Fibroblast of skin of left biceps (primary cell): ENCODE data around the gene AXIN1.
"Not testable (repeated sequence)": the region's sequence is repeated elsewhere in the genome, so short reads cannot be mapped to it uniquely, and the experiment has no call there.

Experiments used
- DNase-seq, 2 experiments: peaks; one replicate each; pipeline ENCODE4 v3.0.0-alpha.2; 2013; ENCODE audit warnings: low read depth in 2 of 2

AXIN1 gene, protein sequence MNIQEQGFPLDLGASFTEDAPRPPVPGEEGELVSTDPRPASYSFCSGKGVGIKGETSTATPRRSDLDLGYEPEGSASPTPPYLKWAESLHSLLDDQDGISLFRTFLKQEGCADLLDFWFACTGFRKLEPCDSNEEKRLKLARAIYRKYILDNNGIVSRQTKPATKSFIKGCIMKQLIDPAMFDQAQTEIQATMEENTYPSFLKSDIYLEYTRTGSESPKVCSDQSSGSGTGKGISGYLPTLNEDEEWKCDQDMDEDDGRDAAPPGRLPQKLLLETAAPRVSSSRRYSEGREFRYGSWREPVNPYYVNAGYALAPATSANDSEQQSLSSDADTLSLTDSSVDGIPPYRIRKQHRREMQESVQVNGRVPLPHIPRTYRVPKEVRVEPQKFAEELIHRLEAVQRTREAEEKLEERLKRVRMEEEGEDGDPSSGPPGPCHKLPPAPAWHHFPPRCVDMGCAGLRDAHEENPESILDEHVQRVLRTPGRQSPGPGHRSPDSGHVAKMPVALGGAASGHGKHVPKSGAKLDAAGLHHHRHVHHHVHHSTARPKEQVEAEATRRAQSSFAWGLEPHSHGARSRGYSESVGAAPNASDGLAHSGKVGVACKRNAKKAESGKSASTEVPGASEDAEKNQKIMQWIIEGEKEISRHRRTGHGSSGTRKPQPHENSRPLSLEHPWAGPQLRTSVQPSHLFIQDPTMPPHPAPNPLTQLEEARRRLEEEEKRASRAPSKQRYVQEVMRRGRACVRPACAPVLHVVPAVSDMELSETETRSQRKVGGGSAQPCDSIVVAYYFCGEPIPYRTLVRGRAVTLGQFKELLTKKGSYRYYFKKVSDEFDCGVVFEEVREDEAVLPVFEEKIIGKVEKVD

DNA sequence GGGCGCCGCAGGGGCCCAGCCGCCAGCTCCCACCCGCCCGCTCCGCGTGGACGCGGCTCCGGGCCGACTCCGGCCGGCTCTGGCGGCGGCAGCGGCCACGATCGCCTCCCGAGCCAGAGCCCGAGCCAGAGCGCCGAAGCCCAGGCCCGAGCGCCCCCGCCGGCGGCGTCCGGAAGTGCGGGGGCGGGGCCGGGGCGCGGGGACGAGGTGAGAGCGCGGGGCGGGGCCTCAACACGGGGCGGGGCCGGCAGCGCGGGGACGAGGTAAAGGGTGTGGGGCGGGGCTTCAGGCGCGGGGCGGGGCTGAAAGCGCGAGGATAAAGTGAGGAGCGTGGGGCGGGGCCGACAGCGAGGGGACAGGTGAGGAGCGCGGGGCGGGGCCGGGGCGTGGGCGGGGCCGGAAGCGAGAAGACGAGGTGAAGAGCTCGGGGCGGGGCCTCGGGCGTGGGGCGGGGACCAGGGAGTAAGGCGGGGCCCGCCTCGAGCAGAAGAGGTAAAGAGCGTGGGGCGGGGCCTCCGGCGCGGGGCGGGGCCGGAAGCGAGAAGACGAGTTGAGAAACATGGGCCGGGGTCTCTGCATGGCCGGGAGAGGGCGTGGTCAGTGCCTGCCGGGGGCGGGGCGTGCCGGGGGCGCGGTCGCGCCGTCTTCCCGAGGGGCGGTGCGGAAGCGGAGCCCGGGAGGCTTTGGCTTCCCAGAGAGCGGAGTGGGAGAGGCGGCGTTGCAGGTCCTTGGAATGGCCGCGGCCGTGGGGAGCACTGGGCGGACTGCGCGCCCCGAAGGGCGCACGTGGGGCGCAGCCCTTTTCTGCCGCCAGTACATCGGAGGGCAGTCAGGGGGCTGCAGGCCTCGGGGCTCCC lies at the start of gene AXIN1:
TSS of gene AXIN1 (minus strand) at position 177 of the 857 bp plus-strand sequence. CDS start 5,698 bp downstream, outside the sequence.
- DNase-seq = peak; percentile 78 to 80

GRCh38 chr16:401468-402348 lies 49.2 kb upstream of the AXIN1 start, which contains the start of gene DECR2:
TSS of gene DECR2 (plus strand) at chr16:401885. CDS start at chr16:401964, 79 bp downstream.
- peak; percentile 68 to 74 for DNase-seq

DNA sequence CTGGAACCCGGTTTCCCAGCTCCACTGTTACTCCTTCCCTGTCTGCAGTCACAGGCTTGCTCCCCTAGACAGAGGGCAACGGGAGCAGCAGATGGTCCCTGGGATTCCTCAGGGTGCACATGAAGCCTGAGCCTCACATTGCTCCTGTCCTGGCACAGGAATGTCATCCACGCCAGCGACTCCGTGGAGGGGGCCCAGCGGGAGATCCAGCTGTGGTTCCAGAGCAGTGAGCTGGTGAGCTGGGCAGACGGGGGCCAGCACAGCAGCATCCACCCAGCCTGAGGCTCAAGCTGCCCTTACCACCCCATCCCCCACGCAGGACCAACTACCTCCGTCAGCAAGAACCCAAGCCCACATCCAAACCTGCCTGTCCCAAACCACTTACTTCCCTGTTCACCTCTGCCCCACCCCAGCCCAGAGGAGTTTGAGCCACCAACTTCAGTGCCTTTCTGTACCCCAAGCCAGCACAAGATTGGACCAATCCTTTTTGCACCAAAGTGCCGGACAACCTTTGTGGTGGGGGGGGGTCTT lies 47.6 kb upstream of the AXIN1 start:
- DNase-seq = no peak

DNA sequence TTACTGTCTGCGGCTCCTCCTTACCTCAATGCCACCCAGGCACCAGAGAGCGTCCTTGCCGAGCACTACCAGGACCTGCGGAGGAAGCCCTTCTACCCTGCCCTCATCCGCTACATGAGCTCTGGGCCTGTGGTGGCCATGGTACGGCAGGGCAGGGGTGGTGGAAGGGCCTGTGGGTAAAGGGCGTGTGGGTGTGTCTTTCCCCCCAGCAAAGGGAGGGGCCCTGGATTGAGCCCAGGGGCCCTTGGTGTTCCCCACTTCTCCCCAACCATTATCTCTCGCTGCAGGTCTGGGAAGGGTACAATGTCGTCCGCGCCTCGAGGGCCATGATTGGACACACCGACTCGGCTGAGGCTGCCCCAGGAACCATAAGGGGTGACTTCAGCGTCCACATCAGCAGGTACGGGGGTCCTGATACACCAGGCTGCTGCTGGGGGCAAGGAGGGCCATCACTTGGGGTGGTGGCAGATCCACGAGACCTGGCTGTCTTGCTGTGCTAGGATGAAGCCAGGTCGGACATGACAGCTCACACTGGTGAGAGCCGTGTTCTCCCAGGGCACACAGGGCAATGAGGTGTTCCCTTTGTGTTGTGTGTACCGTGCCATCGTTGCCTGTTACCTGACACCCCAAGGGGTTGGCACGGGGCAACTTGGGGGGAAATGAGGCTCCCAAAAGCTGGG lies 47.0 kb upstream of the AXIN1 start:
- DNase-seq = no peak

- no peak for DNase-seq
Measured at GRCh38 chr16:398561-399339, 46.2 kb upstream of the AXIN1 start.

DNA sequence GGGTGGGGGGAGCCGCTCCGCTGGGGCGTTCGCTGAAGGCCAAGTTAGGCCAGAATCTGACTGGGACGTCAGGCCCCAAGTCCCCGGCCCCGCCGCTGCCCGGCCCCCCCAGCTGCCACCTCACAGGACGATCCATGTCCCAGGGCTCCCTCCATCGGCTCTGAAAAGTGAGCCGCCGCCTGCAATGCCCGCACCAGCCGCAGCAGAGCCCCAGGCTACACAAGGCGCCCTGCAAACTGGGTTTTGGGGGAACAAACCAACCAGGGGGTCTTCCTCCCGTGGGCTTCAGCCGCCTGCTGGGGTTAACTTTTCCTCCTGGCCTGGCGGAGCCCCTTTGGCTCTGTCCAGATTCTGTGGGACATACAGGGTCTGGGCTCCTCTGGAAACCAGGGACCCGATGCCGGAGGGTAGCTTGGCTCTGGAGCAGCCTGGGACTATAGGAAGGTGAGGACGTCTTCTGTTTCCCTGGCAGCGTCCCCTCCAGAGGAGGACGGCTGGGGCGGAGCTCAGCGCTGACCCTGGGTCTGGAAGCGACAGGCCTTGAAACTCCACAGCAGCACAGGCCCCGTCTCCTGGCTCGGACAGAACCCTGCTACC lies 45.3 kb upstream of the AXIN1 start:
- no peak for DNase-seq

- no peak for DNase-seq
Measured at GRCh38 chr16:397135-397661, 44.7 kb upstream of the AXIN1 start, which contains the start of gene NME4. TSS of gene NME4 (plus strand) at chr16:397199. CDS start at chr16:397223, 24 bp downstream.

DNA sequence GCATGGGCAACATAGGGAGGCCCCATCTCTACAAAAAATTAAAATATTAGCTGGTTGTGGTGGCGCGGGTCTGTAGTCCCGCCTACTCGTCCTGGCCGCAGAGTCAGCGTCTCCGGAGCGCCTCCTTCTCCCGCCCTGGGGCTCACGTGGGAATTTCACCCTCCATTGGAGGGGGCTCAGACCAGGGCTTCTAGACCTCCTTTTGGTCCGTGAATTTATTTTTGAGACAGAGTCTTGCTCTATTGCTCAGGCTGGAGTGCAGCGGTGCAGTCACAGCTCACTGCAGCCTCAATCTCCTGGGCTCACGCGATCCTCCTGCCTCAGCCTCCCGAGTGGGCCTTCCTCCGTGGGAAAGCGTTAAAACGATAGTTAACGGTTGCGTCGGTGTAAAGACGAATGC lies 44.1 kb upstream of the AXIN1 start:
- DNase-seq = no peak

- DNase-seq = no peak
Measured at GRCh38 chr16:396199-396598, 43.7 kb upstream of the AXIN1 start.

DNA sequence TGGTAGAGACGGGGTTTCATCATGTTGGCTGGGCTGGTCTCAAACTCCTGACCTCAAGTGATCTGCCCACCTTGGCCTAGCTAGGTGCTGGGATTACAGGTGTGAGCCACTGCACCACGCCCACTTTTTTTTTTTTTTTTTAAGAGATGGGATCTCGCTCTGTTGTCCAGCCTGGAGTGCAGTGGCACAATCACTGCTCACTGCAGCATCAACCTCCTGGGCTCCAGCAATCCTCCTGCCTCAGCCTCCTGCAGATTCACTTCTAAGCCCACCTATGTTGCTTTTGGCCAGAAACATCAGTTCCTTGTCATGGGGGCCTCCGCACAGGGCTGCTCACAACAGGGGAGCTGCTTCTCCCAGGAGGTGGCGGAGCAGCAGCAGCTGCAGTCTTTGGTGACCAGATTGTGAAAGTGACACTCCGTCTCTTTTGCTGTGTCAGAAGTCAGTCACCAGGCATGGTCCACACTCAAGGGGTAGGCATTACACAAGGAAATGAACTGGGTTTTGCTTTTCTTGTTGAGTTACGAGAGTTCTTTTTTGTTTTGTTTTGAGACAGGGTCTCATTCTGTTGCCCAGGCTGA lies 40.0 kb upstream of the AXIN1 start:
- no peak for DNase-seq

DNA sequence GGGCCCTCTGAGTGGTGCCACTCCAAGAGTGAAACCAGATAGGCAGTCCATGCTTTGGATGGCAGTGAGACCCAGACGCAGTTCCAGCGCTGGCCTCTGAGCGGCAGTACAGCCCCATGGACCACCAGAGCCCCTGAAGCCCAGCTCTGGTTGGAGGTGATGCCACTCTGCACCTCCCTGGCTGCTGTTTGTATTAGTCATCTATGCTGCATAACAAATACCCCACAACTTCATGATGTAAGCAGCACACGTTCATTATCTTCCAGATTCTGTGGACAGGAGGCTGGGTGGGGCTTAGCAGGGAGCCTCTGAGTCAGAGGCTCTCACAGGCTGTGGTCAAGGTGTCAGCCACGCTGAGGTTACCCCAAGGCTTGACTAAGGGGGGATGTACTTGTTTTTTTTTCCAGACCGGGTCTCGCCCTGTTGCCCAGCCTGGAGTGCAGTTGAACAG lies 39.4 kb upstream of the AXIN1 start:
- no peak for DNase-seq

DNA sequence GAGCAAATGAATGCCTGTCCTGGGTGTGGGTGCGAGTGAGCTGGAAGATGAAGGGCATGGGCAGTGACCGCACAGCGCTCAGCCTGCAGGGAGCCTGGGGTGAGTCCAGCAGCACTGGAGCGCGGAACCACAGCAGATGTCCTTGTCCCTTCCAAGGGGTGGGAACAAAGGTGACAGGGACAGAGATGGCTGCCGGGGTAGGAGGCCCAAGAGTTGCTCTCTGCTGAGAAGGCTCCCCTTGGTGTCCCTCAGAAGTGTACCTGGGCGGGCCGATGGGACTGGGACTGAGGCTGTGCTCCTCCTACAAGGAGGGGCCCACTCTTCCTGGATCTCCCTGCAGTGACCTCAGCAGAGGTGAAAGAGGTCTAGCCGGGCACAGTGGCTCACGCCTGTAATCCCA lies 36.8 kb upstream of the AXIN1 start:
- DNase-seq = no peak

- DNase-seq = not testable (repeated sequence)
Measured at GRCh38 chr16:387761-388666, 35.5 kb upstream of the AXIN1 start.

- no peak for DNase-seq
Measured at GRCh38 chr16:386641-387156, 34.2 kb upstream of the AXIN1 start.

GRCh38 chr16:383326-384051 lies 31.0 kb upstream of the AXIN1 start:
- DNase-seq = no peak
